ENCODE results near the gene VIPR2.

DNA sequence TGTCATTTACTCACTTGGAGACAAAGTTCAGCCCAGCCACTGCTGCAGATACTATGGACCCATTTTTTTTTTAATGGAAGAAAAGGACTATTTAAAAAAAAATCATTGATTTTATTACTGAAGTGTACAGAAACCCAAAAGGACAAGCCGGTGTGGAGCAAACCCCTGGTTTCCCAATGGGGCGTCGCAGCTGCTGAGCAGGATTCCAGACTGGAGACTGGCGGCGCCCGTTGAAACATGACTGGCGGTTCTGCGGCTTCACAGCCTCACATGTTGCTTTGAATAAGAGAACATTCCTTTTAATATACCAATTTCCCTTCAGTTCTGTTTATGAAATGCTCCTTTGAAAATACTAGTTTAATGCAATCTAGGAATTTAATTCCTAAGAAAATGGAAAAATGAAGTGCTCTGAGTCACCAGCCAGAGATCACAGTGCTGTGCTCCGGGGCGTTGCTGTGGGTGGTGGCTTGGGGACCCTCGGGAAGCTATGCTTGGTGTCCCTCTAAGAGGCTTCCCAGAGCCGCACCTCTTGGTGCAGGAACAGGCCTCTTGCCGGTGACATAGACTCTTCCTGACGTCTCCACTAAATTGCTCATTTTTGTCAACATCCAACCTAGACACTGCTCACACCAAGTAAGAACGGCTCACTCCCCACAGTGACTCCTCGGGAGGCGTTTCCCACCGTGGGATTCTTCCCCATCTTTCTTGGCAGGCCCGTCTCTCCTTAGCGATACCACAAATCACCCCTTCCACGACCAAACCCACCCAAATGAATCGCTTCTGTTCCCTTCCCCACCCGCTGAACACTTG is 12.0 kb upstream of the VIPR2 start:
- TF ChIP-seq, protein P1, sequence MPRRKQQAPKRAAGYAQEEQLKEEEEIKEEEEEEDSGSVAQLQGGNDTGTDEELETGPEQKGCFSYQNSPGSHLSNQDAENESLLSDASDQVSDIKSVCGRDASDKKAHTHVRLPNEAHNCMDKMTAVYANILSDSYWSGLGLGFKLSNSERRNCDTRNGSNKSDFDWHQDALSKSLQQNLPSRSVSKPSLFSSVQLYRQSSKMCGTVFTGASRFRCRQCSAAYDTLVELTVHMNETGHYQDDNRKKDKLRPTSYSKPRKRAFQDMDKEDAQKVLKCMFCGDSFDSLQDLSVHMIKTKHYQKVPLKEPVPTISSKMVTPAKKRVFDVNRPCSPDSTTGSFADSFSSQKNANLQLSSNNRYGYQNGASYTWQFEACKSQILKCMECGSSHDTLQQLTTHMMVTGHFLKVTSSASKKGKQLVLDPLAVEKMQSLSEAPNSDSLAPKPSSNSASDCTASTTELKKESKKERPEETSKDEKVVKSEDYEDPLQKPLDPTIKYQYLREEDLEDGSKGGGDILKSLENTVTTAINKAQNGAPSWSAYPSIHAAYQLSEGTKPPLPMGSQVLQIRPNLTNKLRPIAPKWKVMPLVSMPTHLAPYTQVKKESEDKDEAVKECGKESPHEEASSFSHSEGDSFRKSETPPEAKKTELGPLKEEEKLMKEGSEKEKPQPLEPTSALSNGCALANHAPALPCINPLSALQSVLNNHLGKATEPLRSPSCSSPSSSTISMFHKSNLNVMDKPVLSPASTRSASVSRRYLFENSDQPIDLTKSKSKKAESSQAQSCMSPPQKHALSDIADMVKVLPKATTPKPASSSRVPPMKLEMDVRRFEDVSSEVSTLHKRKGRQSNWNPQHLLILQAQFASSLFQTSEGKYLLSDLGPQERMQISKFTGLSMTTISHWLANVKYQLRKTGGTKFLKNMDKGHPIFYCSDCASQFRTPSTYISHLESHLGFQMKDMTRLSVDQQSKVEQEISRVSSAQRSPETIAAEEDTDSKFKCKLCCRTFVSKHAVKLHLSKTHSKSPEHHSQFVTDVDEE (CRISPR knock-in tag; IDR thresholded peaks at IDR 0.05), result no peak
- TF ChIP-seq ZFP30 (CRISPR knock-in tag; IDR thresholded peaks at IDR 0.05) (no peak), OSR1 (CRISPR knock-in tag; IDR thresholded peaks at IDR 0.05) (no peak), ZNF8 (CRISPR knock-in tag; IDR thresholded peaks at IDR 0.05) (no peak), CSDC2 (CRISPR knock-in tag; IDR thresholded peaks at IDR 0.05) (no peak)
